Ovary (tissue), 3 donors: ENCODE results near the gene CD247.

Source experiments
- CTCF ChIP-seq, 3 donors: fragments of 450-650 bp in 2 of 3; fragments of 200-600 bp in 1 of 3; IDR thresholded peaks; one replicate each; pipeline versions ENCODE4 v1.5.1 to v1.8.0; 2016 to 2022; ENCODE audit warnings: antibody characterized with exemption in 3 of 3, mild to moderate bottlenecking in 1 of 3
- EP300 ChIP-seq: sonication (generic); formaldehyde crosslinking; IDR thresholded peaks from one replicate; pipeline ENCODE4 v1.6.1; 2017; ENCODE audit warnings: antibody characterized with exemption
- donor health status: DM: no; HTN: no; CAD: no.

GRCh38 chr1:167510881-167511280, 7.4 kb downstream of the CD247 start:
- TF ChIP-seq EP300: no peak
- TF ChIP-seq CTCF (IDR thresholded peaks at IDR 0.05): no peak
